Thyroid gland (tissue), 4 donors: ENCODE measurements around the gene VOPP1.

Experiments
- CTCF ChIP-seq, 6 experiments: fragments of 200-600 bp in 3 of 6; fragments of 450-650 bp in 3 of 6; sonication (generic) in 3 of 6; IDR thresholded peaks; one replicate each; pipeline ENCODE4 v1.5.1; 2016 to 2019; ENCODE audit warnings: antibody characterized with exemption in 6 of 6, mild to moderate bottlenecking in 2 of 6, inconsistent platforms in 1 of 6, moderate library complexity in 1 of 6
- POLR2A ChIP-seq, 2 donors: fragments of 450-650 bp; IDR thresholded peaks; one replicate each; pipeline ENCODE4 v1.6.1; 2017; ENCODE audit warnings: antibody characterized with exemption in 2 of 2, mild to moderate bottlenecking in 2 of 2, moderate library complexity in 1 of 2

DNA sequence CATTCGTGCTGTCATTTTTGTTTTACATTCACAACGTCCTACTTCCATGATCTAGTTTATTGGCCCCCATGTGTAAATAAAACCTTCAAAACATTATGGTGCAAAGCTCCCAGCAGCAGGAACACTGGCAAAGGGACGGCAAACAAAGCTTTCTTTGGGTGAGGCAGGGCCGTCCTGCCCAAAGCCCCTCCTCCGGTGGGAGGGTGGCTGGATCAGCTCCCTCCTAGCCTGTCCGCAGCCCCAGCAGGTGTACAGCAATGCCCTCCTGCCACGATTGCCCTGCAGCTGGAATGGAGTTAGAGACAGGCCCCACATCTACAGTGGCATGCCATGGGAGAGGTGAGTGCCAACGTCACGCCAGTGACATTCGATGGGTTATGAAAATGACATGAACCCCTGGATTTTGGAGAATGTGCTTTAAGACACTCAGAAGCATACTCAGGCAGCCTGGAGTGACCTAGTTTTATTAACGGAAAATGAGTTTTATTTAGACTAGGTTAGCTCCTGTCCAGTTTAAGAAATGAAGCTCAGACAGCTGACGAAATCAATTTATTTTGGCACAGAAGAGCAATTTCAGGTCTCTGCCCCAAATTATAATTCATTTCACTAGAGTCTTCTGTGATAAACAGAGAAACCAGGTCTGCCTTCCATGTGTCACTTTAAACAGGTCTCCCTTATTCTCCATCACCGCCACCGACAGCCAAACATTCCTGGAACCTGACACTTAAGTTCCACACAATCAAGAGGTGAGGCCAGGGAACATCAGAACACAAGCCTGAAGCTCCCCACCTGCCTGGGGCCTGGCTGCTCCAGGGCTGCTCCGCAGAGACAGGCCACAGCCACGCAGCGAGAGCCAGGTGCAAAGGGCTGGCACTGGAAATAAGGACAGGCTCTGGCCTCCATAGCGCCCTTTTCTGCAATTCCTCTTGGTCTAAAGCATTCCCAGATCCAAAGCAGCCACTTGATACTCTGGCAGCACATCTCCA lies 50.1 kb downstream of the VOPP1 start:
- TF ChIP-seq CTCF (IDR thresholded peaks at IDR 0.05) (no peak), POLR2A (IDR thresholded peaks at IDR 0.05) (no peak)
